Glutamatergic neuron (in vitro differentiated cells): ENCODE results near the gene PTPRT. TPM values are rescaled to one million over a fixed set of nuclear protein-coding genes. Genes with fewer than 3 reads are reported as not detected.
"Not testable (repeated sequence)": the region's sequence is repeated elsewhere in the genome, so short reads cannot be mapped to it uniquely, and the experiment has no call there.

Experiments
- DNase-seq: peaks from one replicate; pipeline ENCODE4 v3.0.0; 2022
- H3K27ac Mint-ChIP-seq: one replicate; pipeline ENCODE4 v1.8.0; 2020; ENCODE audit warnings: mild to moderate bottlenecking, mixed read lengths, inconsistent platforms; ENCODE audit not compliant: unreplicated experiment
- H3K27me3 Mint-ChIP-seq: one replicate; pipeline ENCODE4 v1.8.0; 2020; ENCODE audit warnings: mild to moderate bottlenecking, moderate library complexity, mixed read lengths, inconsistent platforms; ENCODE audit not compliant: unreplicated experiment
- H3K36me3 Mint-ChIP-seq: one replicate; pipeline ENCODE4 v1.8.0; 2020; ENCODE audit warnings: mild to moderate bottlenecking, mixed read lengths, inconsistent platforms; ENCODE audit not compliant: unreplicated experiment
- H3K4me1 Mint-ChIP-seq: one replicate; pipeline ENCODE4 v1.8.0; 2020; ENCODE audit warnings: mild to moderate bottlenecking, low read depth, mixed read lengths, inconsistent platforms; ENCODE audit not compliant: unreplicated experiment
- H3K4me3 Mint-ChIP-seq: one replicate; pipeline ENCODE4 v1.8.0; 2020; ENCODE audit warnings: mild to moderate bottlenecking, mixed read lengths, inconsistent platforms; ENCODE audit not compliant: unreplicated experiment
- H3K9me3 Mint-ChIP-seq: one replicate; pipeline ENCODE4 v1.8.0; 2020; ENCODE audit warnings: mild to moderate bottlenecking, moderate library complexity, mixed read lengths, inconsistent platforms; ENCODE audit not compliant: unreplicated experiment
- CTCF ChIP-seq: fragments of 200-600 bp; sonication (generic); IDR thresholded peaks from one replicate; pipeline ENCODE4 v1.5.0; 2021; ENCODE audit not compliant: partially characterized antibody, unreplicated experiment
- total RNA-seq: library from RNA; stranded (reverse); fragmentation: NEBNext Ultra II Directional; extraction: Animal tissue kit (Norgen Biotek cat#: 25700); gene quantifications from one replicate; pipeline ENCODE4 v1.2.1, GENCODE V29; 2021; ENCODE audit not compliant: unreplicated experiment

The PTPRT gene
- total RNA-seq, 1 donor from 2014 or later: 1.9 TPM

GRCh38 chr20:43167615-43168014 is 22.1 kb downstream of the PTPRT start:
- no peaks in the 10 kb centered on the region for H3K4me1 Mint-ChIP-seq
- no peak for TF ChIP-seq CTCF
- H3K27ac Mint-ChIP-seq: no peak overlapping the region
- no peaks in the 10 kb centered on the region for H3K36me3 Mint-ChIP-seq
- H3K4me3 Mint-ChIP-seq: no peak overlapping the region
- peaks cover 1% of the 10 kb centered on the region for H3K27me3 Mint-ChIP-seq
- no peak for DNase-seq
- no peaks in the 10 kb centered on the region for H3K9me3 Mint-ChIP-seq

DNA sequence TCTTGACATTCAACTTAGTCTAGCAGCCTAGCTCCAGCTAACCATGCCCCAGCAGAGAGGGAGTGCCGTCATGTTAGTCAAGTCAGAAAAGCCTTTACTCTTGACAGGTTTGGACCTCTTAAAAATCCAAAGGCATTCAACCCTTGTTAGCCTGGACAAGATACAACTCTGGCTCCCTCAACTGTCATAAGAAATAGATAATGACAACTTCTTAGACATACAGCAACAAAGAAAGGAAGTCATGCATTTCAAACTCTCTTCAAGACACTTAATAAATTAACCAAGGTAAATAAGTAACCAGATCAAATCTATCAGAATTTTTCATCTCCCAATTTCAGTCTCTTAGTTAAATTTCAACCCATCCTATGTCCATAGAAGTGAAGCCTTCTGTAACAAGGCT is 22.7 kb downstream of the PTPRT start:
- no peak overlapping the region for H3K4me3 Mint-ChIP-seq
- H3K27ac Mint-ChIP-seq: no peak overlapping the region
- TF ChIP-seq CTCF: no peak
- H3K27me3 Mint-ChIP-seq: peaks cover 1% of the 10 kb centered on the region
- H3K4me1 Mint-ChIP-seq: no peaks in the 10 kb centered on the region
- no peaks in the 10 kb centered on the region for H3K9me3 Mint-ChIP-seq
- no peak for DNase-seq
- H3K36me3 Mint-ChIP-seq: no peaks in the 10 kb centered on the region

- TF ChIP-seq CTCF: no peak
- DNase-seq: no peak
- no peaks in the 10 kb centered on the region for H3K9me3 Mint-ChIP-seq
- H3K4me1 Mint-ChIP-seq: no peaks in the 10 kb centered on the region
- H3K27ac Mint-ChIP-seq: no peak overlapping the region
- H3K36me3 Mint-ChIP-seq: no peaks in the 10 kb centered on the region
- peaks cover 1% of the 10 kb centered on the region for H3K27me3 Mint-ChIP-seq
- H3K4me3 Mint-ChIP-seq: no peak overlapping the region
These were observed 24.1 kb downstream of the PTPRT start for GRCh38 chr20:43165611-43166010.

GRCh38 chr20:43164736-43165135 is 25.0 kb downstream of the PTPRT start:
- H3K27me3 Mint-ChIP-seq, H3K4me3 Mint-ChIP-seq, H3K9me3 Mint-ChIP-seq, H3K36me3 Mint-ChIP-seq, H3K4me1 Mint-ChIP-seq, DNase-seq, H3K27ac Mint-ChIP-seq: not testable (repeated sequence)

- Mint-ChIP-seq H3K4me3 (no peak overlapping the region), H3K9me3 (no peaks in the 10 kb centered on the region), H3K27me3 (peaks cover 1% of the 10 kb centered on the region), H3K36me3 (peaks cover 6% of the 10 kb centered on the region), H3K4me1 (no peaks in the 10 kb centered on the region), H3K27ac (no peak overlapping the region)
- no peak for DNase-seq
- no peak for TF ChIP-seq CTCF
These were observed 28.0 kb downstream of the PTPRT start for GRCh38 chr20:43161716-43162115.

- H3K4me1 Mint-ChIP-seq: no peaks in the 10 kb centered on the region
- no peak for TF ChIP-seq CTCF
- H3K27me3 Mint-ChIP-seq: peaks cover 1% of the 10 kb centered on the region
- peaks cover 6% of the 10 kb centered on the region for H3K36me3 Mint-ChIP-seq
- H3K27ac Mint-ChIP-seq: no peak overlapping the region
- no peak overlapping the region for H3K4me3 Mint-ChIP-seq
- no peaks in the 10 kb centered on the region for H3K9me3 Mint-ChIP-seq
- no peak for DNase-seq
These were observed 28.8 kb downstream of the PTPRT start for GRCh38 chr20:43160941-43161340.
